NCI-H2196 (cell line): ENCODE data around the gene CDK12.
"Not testable (repeated sequence)": the region's sequence is repeated elsewhere in the genome, so short reads cannot be mapped to it uniquely, and the experiment has no call there.

Experiments used
- DNase-seq: peaks from one replicate; lab custom pipeline; 2025; ENCODE audit not compliant: unreplicated experiment; lab: John Stamatoyannopoulos, UW

CDK12 gene

DNA sequence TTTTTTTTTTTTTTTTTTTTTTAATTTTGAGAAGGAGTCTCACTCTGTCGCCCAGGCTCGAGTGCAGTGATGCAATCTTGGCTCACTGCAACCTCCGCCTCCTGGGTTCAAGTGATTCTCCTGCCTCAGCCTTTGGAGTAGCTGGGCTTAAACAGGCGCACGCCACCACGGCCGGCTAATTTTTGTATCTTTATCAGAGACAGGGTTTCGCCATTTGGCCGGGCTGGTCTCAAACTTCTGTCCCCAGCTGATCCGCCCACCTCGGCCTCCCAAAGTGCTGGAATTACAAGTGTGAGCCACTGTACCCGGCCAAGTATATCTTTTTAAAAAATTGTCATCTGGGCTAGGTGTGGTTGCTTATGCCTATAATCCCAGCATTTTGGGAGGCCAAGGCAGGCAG, 35.6 kb downstream of the CDK12 start:
- DNase-seq, result not testable (repeated sequence)

DNA sequence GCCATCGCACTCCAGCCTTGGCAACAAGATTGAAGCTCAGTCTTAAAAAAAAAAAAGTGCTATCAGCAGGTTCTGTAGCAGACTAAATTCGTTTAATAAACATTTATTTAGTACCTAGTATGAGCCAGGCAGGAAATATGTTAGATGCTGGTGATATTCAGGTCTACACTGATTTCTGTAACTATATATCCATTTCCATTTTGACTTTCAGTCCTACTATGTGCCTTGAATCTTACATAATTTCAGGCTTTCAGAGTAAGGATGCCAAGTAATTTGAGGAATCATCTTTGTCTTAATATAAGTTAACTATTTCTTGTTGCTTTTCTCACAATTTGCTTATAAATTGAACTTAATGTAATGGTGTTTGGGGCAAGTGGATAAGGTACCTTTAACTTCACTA, 46.2 kb downstream of the CDK12 start:
- no peak for DNase-seq

DNA sequence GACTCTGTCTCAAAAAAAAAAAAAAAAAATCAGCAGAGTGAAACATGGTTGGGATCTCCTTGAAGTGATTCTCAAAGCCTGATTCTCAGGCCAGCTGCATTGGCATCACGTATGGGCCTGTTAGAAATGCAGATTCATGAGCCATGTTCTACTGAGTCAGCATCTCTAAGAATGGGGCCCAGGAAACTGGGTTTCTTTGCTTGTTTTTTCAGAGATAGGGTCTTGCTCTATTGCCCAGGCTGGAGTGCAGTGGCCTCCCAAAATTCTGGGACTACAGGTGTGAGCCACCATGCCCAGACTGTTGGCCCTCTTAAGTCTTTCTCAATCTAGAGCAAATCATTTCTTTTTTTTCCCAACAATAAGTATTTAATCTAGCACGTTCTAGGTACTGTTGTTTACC, 47.7 kb downstream of the CDK12 start:
- no peak for DNase-seq

DNA sequence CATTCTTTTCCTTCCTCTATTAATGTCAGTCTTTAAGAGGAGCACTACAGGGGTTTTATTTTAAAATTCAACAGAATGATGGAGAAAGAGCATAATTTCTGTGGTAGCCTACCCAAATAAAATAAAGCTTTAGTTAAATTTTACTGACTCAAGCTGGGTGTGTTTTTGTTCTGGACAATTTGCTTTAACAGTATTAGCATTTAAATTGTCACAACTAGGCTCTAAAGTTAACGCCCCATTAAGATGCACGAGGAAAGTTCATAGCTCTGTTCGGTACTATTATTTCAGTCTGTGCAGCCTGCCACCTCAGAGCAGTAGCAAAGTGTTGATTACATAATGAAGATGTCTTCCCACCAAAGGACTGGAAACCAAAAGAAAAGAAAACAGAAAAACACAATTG, 52.0 kb downstream of the CDK12 start:
- no peak for DNase-seq

DNA sequence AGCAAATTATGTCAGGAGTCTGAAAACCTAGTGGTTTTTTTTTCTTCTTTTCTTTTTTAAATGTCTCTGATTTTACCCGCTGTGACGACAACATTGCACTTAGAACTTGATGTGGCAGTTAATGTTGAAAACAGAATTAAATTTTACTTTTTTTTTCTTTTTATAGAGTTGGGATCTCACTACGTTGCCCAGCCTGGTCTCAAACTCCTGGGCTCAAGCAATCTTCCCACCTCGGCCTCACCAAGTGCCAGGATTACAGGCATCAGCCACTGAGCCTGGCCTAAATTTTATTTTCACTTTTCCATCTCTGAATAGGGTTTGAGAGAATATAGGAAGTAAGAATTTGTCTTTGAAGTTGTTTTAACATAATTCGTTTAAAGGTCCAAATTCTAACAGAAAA, 52.6 kb downstream of the CDK12 start:
- no peak for DNase-seq

DNA sequence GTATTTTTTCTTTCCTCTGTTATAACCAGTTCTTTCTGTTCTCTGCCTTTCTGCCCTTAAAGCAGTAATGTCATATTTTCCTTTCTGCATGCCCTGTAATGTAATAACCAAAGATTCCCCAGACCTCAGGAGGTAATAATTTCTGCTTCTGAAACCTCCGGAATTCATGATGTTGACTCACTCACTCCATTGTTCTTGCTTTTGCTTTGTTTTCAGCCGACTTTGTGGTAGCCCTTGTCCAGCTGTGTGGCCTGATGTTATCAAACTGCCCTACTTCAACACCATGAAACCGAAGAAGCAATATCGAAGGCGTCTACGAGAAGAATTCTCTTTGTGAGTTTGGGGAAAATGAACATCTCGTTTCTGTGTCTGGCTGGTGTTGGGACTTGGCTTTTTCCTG, 55.9 kb downstream of the CDK12 start:
- no peak for DNase-seq

DNA sequence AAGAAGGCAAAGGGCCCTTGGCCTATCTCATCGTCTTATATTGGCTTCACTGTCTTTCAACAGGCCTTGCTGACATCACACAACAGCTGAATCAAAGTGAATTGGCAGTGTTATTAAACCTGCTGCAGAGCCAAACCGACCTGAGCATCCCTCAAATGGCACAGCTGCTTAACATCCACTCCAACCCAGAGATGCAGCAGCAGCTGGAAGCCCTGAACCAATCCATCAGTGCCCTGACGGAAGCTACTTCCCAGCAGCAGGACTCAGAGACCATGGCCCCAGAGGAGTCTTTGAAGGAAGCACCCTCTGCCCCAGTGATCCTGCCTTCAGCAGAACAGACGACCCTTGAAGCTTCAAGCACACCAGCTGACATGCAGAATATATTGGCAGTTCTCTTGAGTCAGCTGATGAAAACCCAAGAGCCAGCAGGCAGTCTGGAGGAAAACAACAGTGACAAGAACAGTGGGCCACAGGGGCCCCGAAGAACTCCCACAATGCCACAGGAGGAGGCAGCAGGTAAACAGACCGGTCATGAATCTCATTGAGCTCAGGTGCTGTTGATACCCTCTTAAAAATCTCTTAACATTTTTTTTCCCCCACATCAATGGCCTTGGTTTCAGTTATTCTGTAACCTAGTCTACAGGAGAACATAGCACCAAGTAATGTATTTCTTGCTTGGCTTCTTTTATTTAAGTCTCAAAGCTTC, 64.7 kb downstream of the CDK12 start:
- no peak for DNase-seq

DNA sequence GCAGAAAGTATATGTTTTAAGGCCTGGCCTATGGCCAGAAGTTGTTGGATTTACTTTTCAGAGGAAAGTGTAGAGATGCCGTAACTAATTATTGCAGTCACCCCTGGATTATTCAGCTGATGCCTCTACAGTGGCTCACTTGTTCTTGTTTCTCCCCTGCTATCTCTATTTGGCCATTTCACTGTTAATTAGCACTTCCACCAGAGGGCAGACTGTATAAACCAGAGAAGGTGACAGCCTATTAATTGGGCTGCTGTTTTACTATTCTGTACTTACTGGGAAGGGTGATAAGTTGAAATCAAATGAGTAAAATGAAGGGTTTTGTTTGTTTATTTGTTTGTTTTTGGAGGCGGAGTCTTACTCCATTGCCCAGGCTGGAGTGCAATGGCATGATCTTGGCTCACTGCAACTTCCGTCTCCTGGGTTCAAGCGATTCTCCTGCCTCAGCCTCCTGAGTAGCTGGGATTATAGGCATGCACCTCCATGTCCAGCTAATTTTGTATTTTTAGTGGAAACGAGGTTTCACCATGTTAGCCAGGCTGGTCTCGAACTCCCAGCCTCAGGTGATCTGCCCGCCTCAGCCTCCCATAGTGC, 66.0 kb downstream of the CDK12 start:
- peak; percentile 15 for DNase-seq

DNA sequence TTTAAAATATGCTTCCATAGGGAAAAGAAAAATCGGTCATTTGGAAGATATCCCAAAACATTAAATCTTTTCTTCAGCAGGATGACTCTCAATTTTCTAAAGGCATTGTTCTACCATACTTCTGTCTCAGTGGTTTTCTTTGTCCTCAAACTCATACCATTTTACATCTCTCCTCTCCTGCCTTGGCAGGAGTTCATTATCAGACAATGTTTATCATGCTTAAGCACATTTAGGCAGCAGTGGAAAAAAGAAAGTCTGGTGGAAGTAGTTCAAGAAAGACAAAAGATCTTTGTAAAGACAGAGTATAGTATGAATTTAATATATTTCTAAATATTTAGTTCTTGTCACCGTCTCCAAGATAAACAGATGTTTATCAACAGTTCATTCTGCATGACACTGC, 68.2 kb downstream of the CDK12 start:
- no peak for DNase-seq

DNA sequence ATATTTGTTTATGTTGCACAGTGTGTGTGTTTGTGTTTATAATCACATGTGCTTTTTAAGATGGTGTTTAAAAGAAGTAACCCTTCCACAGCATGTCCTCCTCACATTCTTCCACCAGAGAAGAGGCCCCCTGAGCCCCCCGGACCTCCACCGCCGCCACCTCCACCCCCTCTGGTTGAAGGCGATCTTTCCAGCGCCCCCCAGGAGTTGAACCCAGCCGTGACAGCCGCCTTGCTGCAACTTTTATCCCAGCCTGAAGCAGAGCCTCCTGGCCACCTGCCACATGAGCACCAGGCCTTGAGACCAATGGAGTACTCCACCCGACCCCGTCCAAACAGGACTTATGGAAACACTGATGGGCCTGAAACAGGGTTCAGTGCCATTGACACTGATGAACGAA, 69.2 kb downstream of the CDK12 start:
- DNase-seq, result no peak

DNA sequence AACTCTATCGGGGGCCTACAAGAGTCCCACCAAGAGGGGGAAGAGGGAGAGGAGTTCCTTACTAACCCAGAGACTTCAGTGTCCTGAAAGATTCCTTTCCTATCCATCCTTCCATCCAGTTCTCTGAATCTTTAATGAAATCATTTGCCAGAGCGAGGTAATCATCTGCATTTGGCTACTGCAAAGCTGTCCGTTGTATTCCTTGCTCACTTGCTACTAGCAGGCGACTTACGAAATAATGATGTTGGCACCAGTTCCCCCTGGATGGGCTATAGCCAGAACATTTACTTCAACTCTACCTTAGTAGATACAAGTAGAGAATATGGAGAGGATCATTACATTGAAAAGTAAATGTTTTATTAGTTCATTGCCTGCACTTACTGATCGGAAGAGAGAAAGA, 70.0 kb downstream of the CDK12 start:
- DNase-seq, result no peak

DNA sequence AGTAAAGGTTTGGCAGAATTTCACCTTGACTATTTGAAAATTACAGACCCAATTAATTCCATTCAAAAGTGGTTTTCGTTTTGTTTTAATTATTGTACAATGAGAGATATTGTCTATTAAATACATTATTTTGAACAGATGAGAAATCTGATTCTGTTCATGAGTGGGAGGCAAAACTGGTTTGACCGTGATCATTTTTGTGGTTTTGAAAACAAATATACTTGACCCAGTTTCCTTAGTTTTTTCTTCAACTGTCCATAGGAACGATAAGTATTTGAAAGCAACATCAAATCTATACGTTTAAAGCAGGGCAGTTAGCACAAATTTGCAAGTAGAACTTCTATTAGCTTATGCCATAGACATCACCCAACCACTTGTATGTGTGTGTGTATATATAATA, 72.6 kb downstream of the CDK12 start:
- peak; percentile 1 for DNase-seq

DNA sequence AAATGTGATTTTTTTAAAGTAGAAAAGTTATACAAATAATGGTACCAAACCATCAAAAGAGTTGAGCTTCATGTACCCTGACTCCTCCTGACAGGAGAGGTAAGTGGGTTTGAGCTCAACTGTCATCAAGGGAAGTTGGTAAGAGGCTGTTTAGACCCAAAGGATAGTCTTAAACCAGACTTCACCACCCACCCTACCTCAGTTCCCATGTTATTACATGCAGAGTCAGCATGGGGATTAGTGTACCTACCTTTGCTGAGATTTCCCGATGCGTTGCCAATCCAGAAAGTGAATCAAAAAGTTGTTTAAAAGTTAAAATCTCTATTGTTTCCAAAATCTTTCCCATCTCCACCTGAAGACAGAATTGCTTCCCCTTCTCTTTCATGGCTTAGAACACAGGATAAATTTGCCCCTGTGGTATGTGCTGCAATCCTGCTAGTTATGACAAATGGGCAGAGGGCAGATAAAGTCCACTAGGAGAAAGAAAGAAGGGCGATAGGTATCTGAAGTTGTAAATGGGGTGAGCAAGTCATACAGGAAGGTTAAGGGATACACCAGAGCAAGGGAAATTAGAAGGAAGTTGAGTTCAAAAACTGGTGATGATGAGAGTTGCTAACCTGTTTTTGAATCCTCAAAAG, 73.6 kb downstream of the CDK12 start:
- DNase-seq, result no peak

DNA sequence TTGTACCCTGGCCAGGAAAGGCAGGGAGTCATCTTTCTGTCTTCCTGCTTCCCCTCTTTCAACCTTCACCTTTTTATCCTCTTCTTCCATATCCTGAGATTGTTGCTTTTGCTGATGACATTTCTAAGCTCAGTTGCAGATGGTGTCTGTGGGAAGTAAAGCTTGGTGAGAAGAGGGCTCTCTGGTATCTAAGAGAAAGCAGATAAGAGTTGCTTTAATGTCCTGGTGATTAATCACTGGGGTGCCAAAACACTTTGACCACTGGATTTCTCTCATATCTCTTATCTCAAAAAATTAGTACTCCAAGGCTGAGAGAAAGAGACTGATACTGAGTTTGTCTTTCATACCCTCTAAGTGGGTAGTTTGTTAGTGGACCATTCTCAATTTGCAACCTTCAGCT, 75.2 kb downstream of the CDK12 start:
- DNase-seq, result no peak

DNA sequence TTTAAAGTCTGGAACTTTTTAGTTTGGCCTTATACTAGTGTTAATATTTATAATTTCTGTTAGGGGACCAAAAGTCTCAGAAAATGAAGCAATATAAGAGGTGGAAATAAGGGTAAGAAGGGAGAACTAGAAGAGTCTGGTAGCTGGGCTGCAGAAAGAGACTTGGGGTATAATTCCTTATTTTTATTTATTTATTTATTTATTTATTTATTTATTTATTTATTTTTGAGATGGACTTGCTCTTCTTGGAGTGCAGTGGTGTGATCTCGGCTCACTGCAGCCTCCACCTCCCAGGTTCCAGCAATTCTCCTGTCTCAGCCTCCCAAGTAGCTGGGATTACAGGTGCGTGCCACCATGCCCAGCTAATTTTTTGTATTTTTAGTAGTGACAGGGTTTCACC, 76.1 kb downstream of the CDK12 start:
- DNase-seq, result not testable (repeated sequence)

DNA sequence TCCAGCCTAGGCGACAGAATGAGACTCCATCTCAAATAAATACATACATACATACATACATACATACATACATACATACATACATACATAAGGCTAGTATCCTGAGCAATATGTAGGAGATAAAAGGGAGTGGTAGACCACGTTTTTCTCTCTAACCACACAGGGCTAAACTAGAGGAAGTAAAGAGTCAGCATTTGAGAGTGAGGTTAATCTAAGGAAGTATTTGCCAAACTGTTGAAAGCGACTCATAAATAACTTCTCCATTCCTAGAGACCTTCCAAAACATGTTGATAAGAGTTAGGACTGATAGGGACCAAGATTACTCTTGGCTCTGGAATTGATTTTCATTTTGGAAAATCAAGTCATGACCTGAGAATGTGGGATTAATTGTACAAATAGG, 77.6 kb downstream of the CDK12 start:
- DNase-seq, result no peak

DNA sequence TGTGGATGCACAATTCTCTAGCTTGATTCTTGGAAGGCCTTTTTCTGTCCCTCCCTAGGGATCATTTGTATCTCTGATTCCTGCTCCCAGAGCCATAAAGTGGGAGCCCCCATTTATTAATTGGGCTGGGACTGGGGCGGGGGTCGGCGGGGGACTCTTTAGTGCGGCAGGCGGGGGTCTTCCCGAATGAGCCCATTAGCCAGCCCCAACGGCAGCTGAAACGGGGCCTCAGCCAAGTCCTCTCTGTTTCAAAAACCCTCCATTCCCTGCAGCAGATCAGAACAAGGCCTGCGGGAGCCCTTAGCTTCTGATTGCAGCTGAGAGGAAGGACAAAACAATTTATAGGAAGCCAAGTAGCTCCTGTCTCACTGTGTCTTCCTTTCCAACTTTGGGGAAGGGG, 79.3 kb downstream of the CDK12 start:
- no peak for DNase-seq

DNA sequence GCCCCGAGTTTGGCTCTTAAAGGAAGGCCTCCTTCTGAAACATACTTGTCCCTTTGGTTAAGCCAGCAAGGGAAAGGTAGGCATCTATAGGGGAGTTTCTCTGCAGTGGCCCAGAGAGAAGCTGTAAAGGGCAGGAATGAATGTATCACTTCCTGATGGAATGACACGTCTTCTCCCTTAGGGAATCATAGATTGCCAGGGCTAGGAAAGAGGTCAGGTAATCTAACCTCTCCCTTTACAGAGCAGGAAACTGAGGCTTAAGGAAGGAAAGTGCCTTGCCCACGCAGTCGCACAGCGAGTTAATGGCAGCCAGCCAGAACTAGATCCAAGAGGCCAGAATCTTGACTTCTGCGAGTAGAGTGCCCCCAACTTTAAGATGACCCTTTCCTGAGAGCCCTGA, 80.4 kb downstream of the CDK12 start:
- DNase-seq, result no peak

DNA sequence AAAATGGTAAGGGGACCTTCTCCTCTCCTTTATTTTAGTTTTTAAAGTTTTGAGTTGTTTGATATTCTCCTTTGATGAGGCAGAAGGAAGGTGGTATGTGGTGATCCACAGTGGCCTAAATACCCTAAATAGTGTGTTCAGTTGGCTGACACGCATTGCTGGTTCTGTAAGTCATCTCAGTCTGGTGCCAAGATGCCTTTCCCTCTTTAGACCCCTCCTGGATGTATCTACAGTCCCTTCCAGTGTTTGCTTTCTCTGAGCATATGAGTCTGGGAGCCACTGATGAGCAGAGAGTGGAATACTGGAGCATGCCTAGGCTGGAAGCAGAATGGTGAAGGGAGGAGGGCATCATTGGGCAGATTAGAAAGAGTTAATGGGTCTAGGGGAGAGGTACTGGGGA, 81.9 kb downstream of the CDK12 start:
- DNase-seq, result no peak

DNA sequence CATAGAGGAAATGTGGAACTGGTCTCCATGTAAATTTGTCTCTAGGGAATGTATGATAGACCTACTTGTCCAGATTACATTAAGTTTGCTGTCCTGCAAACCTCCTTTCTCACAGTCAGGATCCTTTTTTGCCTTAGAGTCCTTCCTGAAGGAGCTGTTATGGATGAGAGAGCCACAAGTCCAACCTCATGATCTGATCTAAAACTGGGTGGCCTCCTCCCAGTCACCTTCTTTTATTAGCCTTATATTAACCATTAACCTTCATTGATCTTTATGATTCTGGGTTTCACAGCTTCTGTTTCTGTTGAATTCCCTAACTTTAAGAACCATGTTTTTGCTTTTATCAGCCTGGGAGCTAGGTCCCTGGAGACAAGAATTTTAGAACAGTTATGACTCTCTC, 82.4 kb downstream of the CDK12 start:
- DNase-seq, result no peak

DNA sequence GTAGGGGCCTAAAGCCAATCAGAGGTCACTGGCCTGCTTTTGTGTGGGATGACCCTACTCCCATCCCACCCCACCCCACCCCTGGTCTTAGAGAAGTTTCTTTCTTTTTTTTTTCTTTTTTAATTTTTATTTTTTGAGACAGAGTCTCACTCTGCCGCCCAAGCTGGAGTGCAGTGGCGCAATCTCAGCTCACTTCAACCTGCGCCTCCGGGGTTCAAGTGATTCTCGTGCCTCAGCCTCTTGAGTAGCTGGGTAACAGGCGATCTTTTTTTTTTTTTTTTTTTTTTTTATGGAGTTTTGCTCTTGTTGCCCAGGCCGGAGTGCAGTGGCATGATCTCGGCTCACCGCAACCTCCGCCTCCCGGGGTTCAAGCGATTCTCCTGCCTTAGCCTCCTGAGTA, 83.1 kb downstream of the CDK12 start:
- DNase-seq, result not testable (repeated sequence)

DNA sequence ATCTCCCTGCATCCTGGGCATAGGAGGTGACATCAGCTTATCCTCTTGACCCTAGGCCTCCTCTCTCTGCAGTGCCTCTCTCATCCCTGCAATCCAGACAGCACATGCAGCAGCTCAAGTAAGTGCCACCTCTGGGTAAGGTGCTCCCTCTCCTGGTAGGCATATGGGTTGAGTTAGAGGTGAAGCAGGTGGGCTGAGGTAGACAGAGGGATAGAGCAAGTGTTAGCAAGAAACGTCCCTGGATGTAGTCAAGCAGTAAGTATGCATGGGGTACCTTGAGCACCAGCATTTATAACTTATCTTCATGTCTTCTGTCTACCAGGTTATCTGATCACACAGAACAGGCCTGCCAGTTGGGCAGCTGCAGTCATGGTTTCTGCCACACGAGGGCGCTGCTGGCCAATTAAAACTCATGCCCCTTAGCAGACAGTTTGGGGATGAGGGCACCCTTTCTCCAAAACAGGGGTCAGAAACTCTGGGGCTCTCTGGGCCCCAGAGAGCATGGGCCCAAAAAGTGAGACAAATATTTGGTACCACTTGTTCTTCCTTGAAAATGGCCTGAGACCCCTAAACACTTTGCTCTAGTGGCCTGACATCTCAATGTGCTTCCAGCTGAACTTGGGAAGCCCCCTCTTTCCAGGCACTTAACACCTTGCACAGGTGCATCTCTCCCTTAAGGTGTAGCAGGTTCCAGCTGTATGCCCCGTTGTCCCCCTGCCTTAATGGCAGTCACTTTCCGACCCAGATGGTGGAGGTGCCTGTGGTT, 86.6 kb downstream of the CDK12 start:
- DNase-seq, result peak; percentile 42
